GM12891 (cell line): ENCODE measurements around the gene TMCO2.

ENCODE experiments used
- POLR2A ChIP-seq: IDR thresholded peaks from 2 replicates; pipeline ENCODE4 v1.6.1; 2011; ENCODE audit warnings: low read depth, low read length, control low read depth
- POLR2AphosphoS5 ChIP-seq: IDR thresholded peaks from 2 replicates; pipeline ENCODE4 v1.6.1; 2011; ENCODE audit warnings: low read depth, low read length, control low read depth
- TAF1 ChIP-seq: IDR thresholded peaks from 2 replicates; pipeline ENCODE4 v1.6.1; 2011; ENCODE audit warnings: low read depth, low read length, control low read depth

GRCh38 chr1:40276122-40276521 is 28.4 kb downstream of the TMCO2 start:
- TF ChIP-seq POLR2A: no peak
- no peak for TF ChIP-seq POLR2AphosphoS5
- TF ChIP-seq TAF1: no peak
